ENCODE data around the gene BTBD2.

- TF ChIP-seq POLR2A (IDR thresholded peaks at IDR 0.05; ENCODE audit: low read depth, low read length) (no peak), POLR2AphosphoS5 (IDR thresholded peaks at IDR 0.05; ENCODE audit: low read depth, low read length) (no peak)
These were observed 16.9 kb upstream of the BTBD2 start for GRCh38 chr19:2032296-2032941.
